CD4-positive, CD25-positive, alpha-beta regulatory T cell (primary cell): Measurements from ENCODE around the gene NDC80. TPM values are rescaled to one million over a fixed set of nuclear protein-coding genes. Genes with fewer than 3 reads are reported as not detected.

ENCODE experiments used
- ATAC-seq, 2 donors: fragments of 150-1000 bp; cut with Tn5 transposase; one replicate each; pipeline ENCODE4 v1.10.0; 2021; ENCODE audit warnings: low read depth in 2 of 2, moderate number of reproducible peaks in 2 of 2, moderate library complexity in 1 of 2
- DNase-seq, 3 donors: peaks; one replicate each; pipeline versions ENCODE4 v3.0.0 to v3.0.0-alpha.2; 2012 to 2022; ENCODE audit warnings: mixed read lengths in 1 of 3
- H3K27ac ChIP-seq: one replicate; pipeline ENCODE4 v1.7.0; 2013; ENCODE audit warnings: mild to moderate bottlenecking, low read length; ENCODE audit not compliant: insufficient read depth, poor library complexity, severe bottlenecking
- H3K27me3 ChIP-seq: one replicate; pipeline ENCODE4 v1.7.0; 2013; ENCODE audit warnings: low read length; ENCODE audit not compliant: control insufficient read depth, insufficient read depth
- H3K36me3 ChIP-seq: one replicate; pipeline ENCODE4 v1.7.0; 2013; ENCODE audit warnings: mild to moderate bottlenecking, low read length, moderate library complexity; ENCODE audit not compliant: control insufficient read depth, insufficient read depth
- H3K4me1 ChIP-seq: 2 replicates; pipeline ENCODE4 v1.7.0; 2013; ENCODE audit warnings: mild to moderate bottlenecking, low read length; ENCODE audit not compliant: insufficient read depth, control insufficient read depth, poor library complexity, severe bottlenecking
- H3K4me3 ChIP-seq: one replicate; pipeline ENCODE4 v1.7.0; 2013; ENCODE audit warnings: low read depth, mild to moderate bottlenecking, low read length, moderate library complexity
- H3K9me3 ChIP-seq, 2 experiments: 1 replicate in 1 of 2; 2 replicates in 1 of 2; pipeline ENCODE4 v1.7.0; 2013; ENCODE audit warnings: low read length in 2 of 2, mild to moderate bottlenecking in 1 of 2, moderate library complexity in 1 of 2; ENCODE audit not compliant: control insufficient read depth in 2 of 2
- H3K27ac Mint-ChIP-seq, 3 donors: one replicate each; pipeline ENCODE4 v1.8.0; 2020 to 2022; ENCODE audit warnings: mild to moderate bottlenecking in 3 of 3, mixed read lengths in 3 of 3, moderate library complexity in 2 of 3
- H3K27me3 Mint-ChIP-seq: one replicate; pipeline ENCODE4 v1.8.0; 2022; ENCODE audit warnings: mild to moderate bottlenecking, mixed read lengths
- H3K36me3 Mint-ChIP-seq: one replicate; pipeline ENCODE4 v1.8.0; 2020; ENCODE audit warnings: mixed read lengths
- H3K4me1 Mint-ChIP-seq, 4 donors: one replicate each; pipeline ENCODE4 v1.8.0; 2020 to 2022; ENCODE audit warnings: mixed read lengths in 4 of 4, mild to moderate bottlenecking in 1 of 4
- H3K4me3 Mint-ChIP-seq, 4 donors: one replicate each; pipeline ENCODE4 v1.8.0; 2020 to 2022; ENCODE audit warnings: mild to moderate bottlenecking in 4 of 4, mixed read lengths in 4 of 4, moderate library complexity in 3 of 4
- H3K9me3 Mint-ChIP-seq, 7 donors: one replicate each; pipeline ENCODE4 v1.8.0; 2020 to 2022; ENCODE audit warnings: mixed read lengths in 7 of 7, mild to moderate bottlenecking in 3 of 7, moderate library complexity in 2 of 7
- polyA plus RNA-seq, 4 donors: library from polyadenylated mRNA; unstranded; fragments of 300-500 nt; fragmentation: Illumina TruSeq; gene quantifications; one replicate each; pipeline ENCODE4 v1.2.3, GENCODE V29; 2021
- total RNA-seq: library from RNA; stranded (reverse); gene quantifications from one replicate; pipeline ENCODE4 v1.2.3, GENCODE V29; 2022

The NDC80 gene
- total and polyA plus RNA-seq, 5 donors from 2014 or later, result 9.5 to 20.3 (median 11.3) TPM

- Mint-ChIP-seq H3K36me3 (peaks cover 28% of the 10 kb centered on the region), H3K4me3 (no peak overlapping the region), H3K27ac (no peak overlapping the region)
Observed at GRCh38 chr18:2559249-2559648, 12.1 kb upstream of the NDC80 start.

GRCh38 chr18:2564373-2564772 is 7.0 kb upstream of the NDC80 start:
- H3K27me3 ChIP-seq, result no peaks in the 10 kb centered on the region
- Mint-ChIP-seq H3K36me3 (peaks cover 46% of the 10 kb centered on the region), H3K4me3 (no peak overlapping the region), H3K9me3 (no peaks in the 10 kb centered on the region), H3K4me1 (peaks cover 22 to 43% (median 31%) of the 10 kb centered on the region in 4 donors), H3K27ac (no peak overlapping the region), H3K27me3 (no peaks in the 10 kb centered on the region)
- H3K4me3 ChIP-seq, result no peak overlapping the region
- no peaks in the 10 kb centered on the region for H3K9me3 ChIP-seq
- ATAC-seq (no peak), DNase-seq (no peak)
- H3K4me1 ChIP-seq, result peaks cover 11% of the 10 kb centered on the region
- H3K36me3 ChIP-seq, result peaks cover 20% of the 10 kb centered on the region
- no peak overlapping the region for H3K27ac ChIP-seq

More at GRCh38 chr18:2559249-2559648, 12.1 kb upstream of the NDC80 start:
- Histone ChIP-seq H3K27ac (no peak overlapping the region), H3K27me3 (no peaks in the 10 kb centered on the region), H3K36me3 (peaks cover 13% of the 10 kb centered on the region), H3K4me1 (no peaks in the 10 kb centered on the region), H3K4me3 (no peak overlapping the region), H3K9me3 (no peaks in the 10 kb centered on the region)
- DNase-seq (no peak), ATAC-seq (no peak)
- Mint-ChIP-seq H3K4me1 (peaks cover 13 to 26% (median 19%) of the 10 kb centered on the region in 4 donors), H3K9me3 (no peaks in the 10 kb centered on the region), H3K27me3 (no peaks in the 10 kb centered on the region)

- no peaks in the 10 kb centered on the region for H3K9me3 ChIP-seq
- peaks cover 30 to 73% (median 52%) of the 10 kb centered on the region in 4 donors for H3K4me1 Mint-ChIP-seq
- peak overlapping the region; percentile 28 for H3K27ac ChIP-seq
- ATAC-seq (no peak), DNase-seq (no peak)
- peaks cover 10% of the 10 kb centered on the region for H3K36me3 ChIP-seq
- no peaks in the 10 kb centered on the region for H3K9me3 Mint-ChIP-seq
- H3K36me3 Mint-ChIP-seq, result peaks cover 34% of the 10 kb centered on the region
- H3K27me3 Mint-ChIP-seq, result no peaks in the 10 kb centered on the region
- peak overlapping the region in 3 of 4 donors; percentile 67 to 100 (median 99) for H3K4me3 Mint-ChIP-seq
- no peaks in the 10 kb centered on the region for H3K27me3 ChIP-seq
- H3K4me1 ChIP-seq, result peaks cover 38% of the 10 kb centered on the region
- H3K4me3 ChIP-seq, result no peak overlapping the region
- H3K27ac Mint-ChIP-seq, result peak overlapping the region; percentile 60 to 100 (median 81)
Observed at GRCh38 chr18:2568129-2568528, 3.2 kb upstream of the NDC80 start.

- Histone ChIP-seq H3K36me3 (peaks cover 10% of the 10 kb centered on the region), H3K4me1 (peaks cover 41% of the 10 kb centered on the region), H3K4me3 (no peak overlapping the region), H3K9me3 (no peaks in the 10 kb centered on the region), H3K27ac (no peak overlapping the region), H3K27me3 (no peaks in the 10 kb centered on the region)
- H3K4me1 Mint-ChIP-seq, result peaks cover 33 to 77% (median 55%) of the 10 kb centered on the region in 4 donors
- H3K9me3 Mint-ChIP-seq, result no peaks in the 10 kb centered on the region
- ATAC-seq (no peak), DNase-seq (no peak)
- peaks cover 32% of the 10 kb centered on the region for H3K36me3 Mint-ChIP-seq
- no peaks in the 10 kb centered on the region for H3K27me3 Mint-ChIP-seq
- H3K4me3 Mint-ChIP-seq, result peak overlapping the region; percentile 99 to 100 (median 99)
- H3K27ac Mint-ChIP-seq, result peak overlapping the region in 2 of 3 donors; percentile 71 to 100
Observed at GRCh38 chr18:2568605-2569004, 2.8 kb upstream of the NDC80 start.

- Histone ChIP-seq H3K9me3 (no peaks in the 10 kb centered on the region), H3K4me3 (peak overlapping the region; percentile 98), H3K27me3 (no peaks in the 10 kb centered on the region), H3K4me1 (peaks cover 43% of the 10 kb centered on the region), H3K27ac (peak overlapping the region; percentile 98), H3K36me3 (peaks cover 10% of the 10 kb centered on the region)
- no peaks in the 10 kb centered on the region for H3K9me3 Mint-ChIP-seq
- H3K36me3 Mint-ChIP-seq, result peaks cover 29% of the 10 kb centered on the region
- H3K4me1 Mint-ChIP-seq, result peaks cover 37 to 81% (median 61%) of the 10 kb centered on the region in 4 donors
- H3K4me3 Mint-ChIP-seq, result peak overlapping the region; percentile 99 to 100 (median 99)
- ATAC-seq (no peak), DNase-seq (no peak)
- H3K27me3 Mint-ChIP-seq, result no peaks in the 10 kb centered on the region
- H3K27ac Mint-ChIP-seq, result peak overlapping the region; percentile 16 to 100 (median 80)
Observed at GRCh38 chr18:2569338-2570207, 1.8 kb upstream of the NDC80 start.

GRCh38 chr18:2570772-2571199 is 571 bp upstream of the NDC80 start:
- no peaks in the 10 kb centered on the region for H3K27me3 Mint-ChIP-seq
- H3K27ac Mint-ChIP-seq, result peak overlapping the region; percentile 98 to 100 (median 99)
- Histone ChIP-seq H3K27me3 (no peaks in the 10 kb centered on the region), H3K4me3 (peak overlapping the region; percentile 98), H3K27ac (peak overlapping the region; percentile 98), H3K4me1 (peaks cover 47% of the 10 kb centered on the region), H3K36me3 (no peaks in the 10 kb centered on the region), H3K9me3 (no peaks in the 10 kb centered on the region)
- H3K36me3 Mint-ChIP-seq, result peaks cover 18% of the 10 kb centered on the region
- H3K4me1 Mint-ChIP-seq, result peaks cover 37 to 75% (median 59%) of the 10 kb centered on the region in 4 donors
- H3K9me3 Mint-ChIP-seq, result no peaks in the 10 kb centered on the region
- DNase-seq (peak in 1 of 3 donors; percentile 75), ATAC-seq (peak; percentile 37 to 50)
- peak overlapping the region; percentile 99 to 100 (median 99) for H3K4me3 Mint-ChIP-seq

- no peak for ATAC-seq
- no peaks in the 10 kb centered on the region for H3K27me3 Mint-ChIP-seq
- peak overlapping the region; percentile 98 to 100 (median 99) for H3K27ac Mint-ChIP-seq
- Histone ChIP-seq H3K4me3 (peak overlapping the region; percentile 98), H3K4me1 (peaks cover 47% of the 10 kb centered on the region), H3K27me3 (no peaks in the 10 kb centered on the region), H3K27ac (peak overlapping the region; percentile 98), H3K36me3 (no peaks in the 10 kb centered on the region), H3K9me3 (no peaks in the 10 kb centered on the region)
- H3K9me3 Mint-ChIP-seq, result no peaks in the 10 kb centered on the region
- peak in 1 of 3 donors; percentile 27 for DNase-seq
- peak overlapping the region; percentile 99 to 100 (median 99) for H3K4me3 Mint-ChIP-seq
- H3K36me3 Mint-ChIP-seq, result peaks cover 12% of the 10 kb centered on the region
- H3K4me1 Mint-ChIP-seq, result peaks cover 34 to 73% (median 55%) of the 10 kb centered on the region in 4 donors
Observed at GRCh38 chr18:2572171-2572569, 813 bp downstream of the NDC80 start.
